ENCODE data around the gene TFAM. TPM values are rescaled to one million over a fixed set of nuclear protein-coding genes. Genes with fewer than 3 reads are reported as not detected.

TFAM gene
- total RNA-seq, 6 donors from 2014 or later = 6.3 to 28.1 (median 16.2) TPM

- Histone ChIP-seq H3K4me1 (no peaks in the 10 kb centered on the region), H3K9me3 (no peaks in the 10 kb centered on the region), H3K4me3 (no peak overlapping the region), H3K36me3 (peaks cover 22 to 70% (median 30%) of the 10 kb centered on the region in 4 donors), H3K27ac (no peak overlapping the region), H3K27me3 (no peaks in the 10 kb centered on the region)
- TF ChIP-seq POLR2A (IDR thresholded peaks at IDR 0.05) (no peak), EP300 (IDR thresholded peaks at IDR 0.05) (no peak), POLR2AphosphoS5 (IDR thresholded peaks at IDR 0.05) (no peak), CTCF (IDR thresholded peaks at IDR 0.05) (no peak)
- DNase-seq = no peak
- no peak for ATAC-seq (ENCODE audit: low FRiP score in 2 of 2)
These were observed 10.8 kb downstream of the TFAM start for GRCh38 chr10:58396057-58396456.

GRCh38 chr10:58397830-58398229 is 12.6 kb downstream of the TFAM start:
- TF ChIP-seq CTCF (IDR thresholded peaks at IDR 0.05) (no peak), POLR2AphosphoS5 (IDR thresholded peaks at IDR 0.05) (no peak), EP300 (IDR thresholded peaks at IDR 0.05) (no peak), POLR2A (IDR thresholded peaks at IDR 0.05) (no peak)
- DNase-seq (no peak), ATAC-seq (ENCODE audit: low FRiP score in 2 of 2) (no peak)
- H3K27ac ChIP-seq = no peak overlapping the region
- H3K36me3 ChIP-seq = peaks cover 21 to 55% (median 27%) of the 10 kb centered on the region in 4 donors
- H3K27me3 ChIP-seq = no peaks in the 10 kb centered on the region
- no peaks in the 10 kb centered on the region for H3K4me1 ChIP-seq
- 79 to 100% methylated on average over 3 of the region's 3 CpGs for WGBS, 2 donors
- no peak overlapping the region for H3K4me3 ChIP-seq
- no peaks in the 10 kb centered on the region for H3K9me3 ChIP-seq

- H3K4me1 ChIP-seq = no peaks in the 10 kb centered on the region
- no peaks in the 10 kb centered on the region for H3K9me3 ChIP-seq
- H3K27ac ChIP-seq = no peak overlapping the region
- H3K4me3 ChIP-seq = no peak overlapping the region
- H3K27me3 ChIP-seq = no peaks in the 10 kb centered on the region
- ATAC-seq (ENCODE audit: low FRiP score in 2 of 2) (no peak), DNase-seq (no peak)
- H3K36me3 ChIP-seq = peaks cover 16 to 40% (median 20%) of the 10 kb centered on the region in 4 donors
- 83 to 90% methylated on average over 4 of the region's 4 CpGs for WGBS, 2 donors
- TF ChIP-seq POLR2AphosphoS5 (IDR thresholded peaks at IDR 0.05) (no peak), POLR2A (IDR thresholded peaks at IDR 0.05) (no peak), CTCF (IDR thresholded peaks at IDR 0.05) (no peak), EP300 (IDR thresholded peaks at IDR 0.05) (no peak)
These were observed 14.2 kb downstream of the TFAM start for GRCh38 chr10:58399410-58399809.

GRCh38 chr10:58400609-58401008 is 15.4 kb downstream of the TFAM start:
- Histone ChIP-seq H3K4me1 (no peaks in the 10 kb centered on the region), H3K36me3 (peaks cover 8 to 28% (median 10%) of the 10 kb centered on the region in 4 donors), H3K9me3 (no peaks in the 10 kb centered on the region), H3K4me3 (no peak overlapping the region), H3K27me3 (no peaks in the 10 kb centered on the region), H3K27ac (no peak overlapping the region)
- DNase-seq (no peak), ATAC-seq (ENCODE audit: low FRiP score in 2 of 2) (no peak)
- TF ChIP-seq EP300 (IDR thresholded peaks at IDR 0.05) (no peak), CTCF (IDR thresholded peaks at IDR 0.05) (no peak), POLR2AphosphoS5 (IDR thresholded peaks at IDR 0.05) (no peak), POLR2A (IDR thresholded peaks at IDR 0.05) (no peak)
- WGBS, 2 donors = 43 to 68% methylated on average over 1 of the region's 1 CpG

- no peak for DNase-seq
- no peak for ATAC-seq (ENCODE audit: low FRiP score in 2 of 2)
- TF ChIP-seq CTCF (IDR thresholded peaks at IDR 0.05) (no peak), EP300 (IDR thresholded peaks at IDR 0.05) (no peak), POLR2AphosphoS5 (IDR thresholded peaks at IDR 0.05) (no peak), POLR2A (IDR thresholded peaks at IDR 0.05) (no peak)
- WGBS, 2 donors = 94 to 100% methylated on average over 2 of the region's 2 CpGs
- no peaks in the 10 kb centered on the region for H3K9me3 ChIP-seq
- no peaks in the 10 kb centered on the region for H3K4me1 ChIP-seq
- H3K4me3 ChIP-seq = no peak overlapping the region
- H3K36me3 ChIP-seq = no peaks in the 10 kb centered on the region
- no peaks in the 10 kb centered on the region for H3K27me3 ChIP-seq
- no peak overlapping the region for H3K27ac ChIP-seq
These were observed 18.8 kb downstream of the TFAM start for GRCh38 chr10:58404001-58404400.

Data from upper lobe of left lung (tissue), 6 donors.